ENCODE measurements around the gene SH3D19. TPM values are rescaled to one million over a fixed set of nuclear protein-coding genes. Genes with fewer than 3 reads are reported as not detected.
"Not testable (repeated sequence)": the region's sequence is repeated elsewhere in the genome, so short reads cannot be mapped to it uniquely, and the experiment has no call there.

Gene SH3D19
- polyA plus RNA-seq, 1 donor, result 68.5 TPM

DNA sequence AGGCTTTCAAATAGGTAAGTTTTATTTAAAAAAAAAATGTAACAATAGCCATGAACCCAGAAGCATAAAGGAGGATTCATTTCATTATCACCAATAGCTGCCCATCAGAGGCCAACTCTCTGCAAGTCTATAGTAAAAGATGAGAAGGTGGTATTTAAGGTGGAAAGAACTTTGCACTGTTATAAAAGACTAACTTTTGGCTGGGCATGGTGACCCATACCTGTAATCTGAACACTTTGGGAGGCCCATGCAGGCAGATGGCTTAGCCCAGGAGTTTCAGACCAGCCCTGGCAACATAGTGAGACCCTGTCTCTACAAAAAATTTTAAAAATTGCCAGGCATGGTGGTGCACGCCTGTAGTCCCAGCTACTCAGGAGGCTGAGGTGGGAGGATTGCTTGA lies 182.6 kb downstream of the SH3D19 start:
- peaks cover 66% of the 10 kb centered on the region for H3K36me3 ChIP-seq (ENCODE audit: control insufficient read depth, insufficient read depth, low read length)
- no CpG with 5 or more reads among the region's 1 CpG for WGBS (ENCODE audit: insufficient coverage, low lambda C conversion rate)
- H3K27ac ChIP-seq (ENCODE audit: low read length), result no peak overlapping the region

GRCh38 chr4:151139814-151140213 lies 185.6 kb downstream of the SH3D19 start:
- no CpG with 5 or more reads among the region's 1 CpG for WGBS (ENCODE audit: insufficient coverage, low lambda C conversion rate)
- no peaks in the 10 kb centered on the region for H3K27me3 ChIP-seq (ENCODE audit: control insufficient read depth, insufficient read depth, low read length)
- DNase-seq, result no peak
- no peaks in the 10 kb centered on the region for H3K4me1 ChIP-seq (ENCODE audit: control insufficient read depth, insufficient read depth, low read length)
- no peaks in the 10 kb centered on the region for H3K9me3 ChIP-seq (ENCODE audit: control insufficient read depth, low read depth, low read length)
- H3K36me3 ChIP-seq (ENCODE audit: control insufficient read depth, insufficient read depth, low read length), result peaks cover 59% of the 10 kb centered on the region
- no peak overlapping the region for H3K27ac ChIP-seq (ENCODE audit: low read length)
- H3K4me3 ChIP-seq (ENCODE audit: low read length), result no peak overlapping the region

More for the DNA sequence above, 182.6 kb downstream of the SH3D19 start:
- no peak for DNase-seq
- H3K4me1 ChIP-seq (ENCODE audit: control insufficient read depth, insufficient read depth, low read length), result no peaks in the 10 kb centered on the region
- no peaks in the 10 kb centered on the region for H3K27me3 ChIP-seq (ENCODE audit: control insufficient read depth, insufficient read depth, low read length)
- H3K9me3 ChIP-seq (ENCODE audit: control insufficient read depth, low read depth, low read length), result no peaks in the 10 kb centered on the region
- no peak overlapping the region for H3K4me3 ChIP-seq (ENCODE audit: low read length)

GRCh38 chr4:151136048-151136447 lies 189.4 kb downstream of the SH3D19 start:
- not testable (repeated sequence) for H3K9me3 ChIP-seq (ENCODE audit: control insufficient read depth, low read depth, low read length); H3K4me3 ChIP-seq (ENCODE audit: low read length); H3K27ac ChIP-seq (ENCODE audit: low read length); H3K27me3 ChIP-seq (ENCODE audit: control insufficient read depth, insufficient read depth, low read length); DNase-seq; H3K4me1 ChIP-seq (ENCODE audit: control insufficient read depth, insufficient read depth, low read length)
- peaks cover 57% of the 10 kb centered on the region for H3K36me3 ChIP-seq (ENCODE audit: control insufficient read depth, insufficient read depth, low read length)
- WGBS (ENCODE audit: insufficient coverage, low lambda C conversion rate), result no CpG with 5 or more reads among the region's 3 CpGs

GRCh38 chr4:151133311-151133710 lies 192.1 kb downstream of the SH3D19 start:
- Histone ChIP-seq H3K27me3 (ENCODE audit: control insufficient read depth, insufficient read depth, low read length) (no peaks in the 10 kb centered on the region), H3K4me3 (ENCODE audit: low read length) (no peak overlapping the region), H3K4me1 (ENCODE audit: control insufficient read depth, insufficient read depth, low read length) (no peaks in the 10 kb centered on the region), H3K9me3 (ENCODE audit: control insufficient read depth, low read depth, low read length) (no peaks in the 10 kb centered on the region), H3K27ac (ENCODE audit: low read length) (no peak overlapping the region), H3K36me3 (ENCODE audit: control insufficient read depth, insufficient read depth, low read length) (peaks cover 61% of the 10 kb centered on the region)
- DNase-seq, result no peak
- WGBS (ENCODE audit: insufficient coverage, low lambda C conversion rate), result no CpG with 5 or more reads among the region's 5 CpGs

DNA sequence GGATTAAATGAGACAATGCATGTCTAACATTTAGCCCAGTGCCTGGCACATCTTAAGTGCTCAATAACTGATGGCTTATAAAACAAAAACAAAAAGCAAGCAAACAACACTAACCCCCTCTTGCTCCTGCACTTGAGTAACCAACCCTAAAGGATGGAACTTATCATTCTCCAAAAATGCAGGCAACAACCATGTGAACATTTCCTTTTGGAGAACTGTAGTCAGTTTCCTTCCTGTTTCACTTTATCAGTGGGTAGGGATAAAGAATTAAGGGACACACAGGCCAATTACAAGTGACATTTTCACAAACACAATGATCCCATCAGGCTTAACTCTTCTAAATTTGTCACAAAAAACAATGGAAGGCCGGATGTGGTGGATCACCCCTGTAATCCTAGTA lies 195.6 kb downstream of the SH3D19 start:
- H3K9me3 ChIP-seq (ENCODE audit: control insufficient read depth, low read depth, low read length), result no peaks in the 10 kb centered on the region
- H3K27me3 ChIP-seq (ENCODE audit: control insufficient read depth, insufficient read depth, low read length), result no peaks in the 10 kb centered on the region
- H3K36me3 ChIP-seq (ENCODE audit: control insufficient read depth, insufficient read depth, low read length), result peaks cover 67% of the 10 kb centered on the region
- no peak overlapping the region for H3K27ac ChIP-seq (ENCODE audit: low read length)
- no peak overlapping the region for H3K4me3 ChIP-seq (ENCODE audit: low read length)
- no peak for DNase-seq
- no CpG with 5 or more reads among the region's 1 CpG for WGBS (ENCODE audit: insufficient coverage, low lambda C conversion rate)
- no peaks in the 10 kb centered on the region for H3K4me1 ChIP-seq (ENCODE audit: control insufficient read depth, insufficient read depth, low read length)

- Histone ChIP-seq H3K27me3 (ENCODE audit: control insufficient read depth, insufficient read depth, low read length) (no peaks in the 10 kb centered on the region), H3K4me3 (ENCODE audit: low read length) (no peak overlapping the region), H3K36me3 (ENCODE audit: control insufficient read depth, insufficient read depth, low read length) (peaks cover 32% of the 10 kb centered on the region), H3K9me3 (ENCODE audit: control insufficient read depth, low read depth, low read length) (no peaks in the 10 kb centered on the region), H3K4me1 (ENCODE audit: control insufficient read depth, insufficient read depth, low read length) (no peaks in the 10 kb centered on the region), H3K27ac (ENCODE audit: low read length) (no peak overlapping the region)
- whole genome bisulfite sequencing (ENCODE audit: insufficient coverage, low lambda C conversion rate), result 0% methylated on average over 2 of the region's 14 CpGs
- peak; percentile 60 to 76 for DNase-seq
Measured at GRCh38 chr4:151117371-151117962, 207.9 kb downstream of the SH3D19 start.

DNA sequence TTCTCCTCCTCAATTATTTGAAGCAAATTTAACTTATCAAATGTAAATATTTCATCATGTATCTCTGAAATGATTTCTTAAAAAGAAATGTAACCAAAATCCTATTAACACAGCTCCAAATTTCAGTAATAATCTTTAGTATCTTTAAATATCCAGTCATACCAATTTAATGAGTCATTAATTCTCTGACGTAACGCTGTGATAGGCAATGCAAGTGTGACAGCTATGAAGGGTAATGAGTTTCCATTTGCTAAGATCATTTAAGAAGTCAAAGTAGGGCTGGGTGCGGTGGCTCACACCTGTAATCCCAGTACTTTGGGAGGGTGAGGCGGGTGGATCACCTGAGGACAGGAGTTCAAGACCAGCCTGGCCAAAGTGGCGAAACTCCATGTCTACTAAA lies 210.4 kb downstream of the SH3D19 start:
- Histone ChIP-seq H3K27ac (ENCODE audit: low read length) (no peak overlapping the region), H3K9me3 (ENCODE audit: control insufficient read depth, low read depth, low read length) (no peaks in the 10 kb centered on the region), H3K4me1 (ENCODE audit: control insufficient read depth, insufficient read depth, low read length) (no peaks in the 10 kb centered on the region), H3K36me3 (ENCODE audit: control insufficient read depth, insufficient read depth, low read length) (peaks cover 29% of the 10 kb centered on the region), H3K27me3 (ENCODE audit: control insufficient read depth, insufficient read depth, low read length) (no peaks in the 10 kb centered on the region), H3K4me3 (ENCODE audit: low read length) (no peak overlapping the region)
- WGBS (ENCODE audit: insufficient coverage, low lambda C conversion rate), result 100% methylated on average over 2 of the region's 5 CpGs
- no peak for DNase-seq

GRCh38 chr4:151114338-151114737 lies 211.1 kb downstream of the SH3D19 start:
- no peak overlapping the region for H3K27ac ChIP-seq (ENCODE audit: low read length)
- no peaks in the 10 kb centered on the region for H3K27me3 ChIP-seq (ENCODE audit: control insufficient read depth, insufficient read depth, low read length)
- whole genome bisulfite sequencing (ENCODE audit: insufficient coverage, low lambda C conversion rate), result 80% methylated on average over 1 of the region's 3 CpGs

DNA sequence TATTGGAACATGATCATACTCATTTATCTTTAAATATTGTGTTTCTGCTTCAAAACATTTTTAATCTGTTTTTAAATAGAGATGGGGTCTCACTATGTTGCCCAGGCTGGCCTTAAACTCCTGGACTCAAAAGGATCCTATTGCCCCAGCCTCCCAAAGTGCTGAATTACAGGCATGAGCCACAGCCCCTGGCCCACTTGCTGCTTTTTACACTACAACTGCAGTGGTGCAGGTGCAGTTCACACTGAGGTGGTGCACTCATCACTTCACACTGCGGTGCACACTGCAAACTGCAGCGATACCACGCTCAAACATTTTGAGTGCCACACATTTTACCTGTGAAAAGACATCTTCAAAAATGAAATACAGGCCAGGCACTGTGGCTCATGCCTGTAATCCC lies 215.2 kb downstream of the SH3D19 start:
- WGBS (ENCODE audit: insufficient coverage, low lambda C conversion rate), result no CpG with 5 or more reads among the region's 3 CpGs
- DNase-seq, result no peak
- H3K27ac ChIP-seq (ENCODE audit: low read length), result no peak overlapping the region
- H3K27me3 ChIP-seq (ENCODE audit: control insufficient read depth, insufficient read depth, low read length), result no peaks in the 10 kb centered on the region
- H3K36me3 ChIP-seq (ENCODE audit: control insufficient read depth, insufficient read depth, low read length), result peaks cover 48% of the 10 kb centered on the region
- no peaks in the 10 kb centered on the region for H3K4me1 ChIP-seq (ENCODE audit: control insufficient read depth, insufficient read depth, low read length)
- no peaks in the 10 kb centered on the region for H3K9me3 ChIP-seq (ENCODE audit: control insufficient read depth, low read depth, low read length)
- H3K4me3 ChIP-seq (ENCODE audit: low read length), result no peak overlapping the region

More at GRCh38 chr4:151114338-151114737, 211.1 kb downstream of the SH3D19 start:
- H3K36me3 ChIP-seq (ENCODE audit: control insufficient read depth, insufficient read depth, low read length), result peaks cover 26% of the 10 kb centered on the region
- no peaks in the 10 kb centered on the region for H3K9me3 ChIP-seq (ENCODE audit: control insufficient read depth, low read depth, low read length)
- H3K4me1 ChIP-seq (ENCODE audit: control insufficient read depth, insufficient read depth, low read length), result no peaks in the 10 kb centered on the region
- DNase-seq, result no peak
- no peak overlapping the region for H3K4me3 ChIP-seq (ENCODE audit: low read length)

GRCh38 chr4:151107063-151107462 lies 218.3 kb downstream of the SH3D19 start:
- Histone ChIP-seq H3K36me3 (ENCODE audit: control insufficient read depth, insufficient read depth, low read length) (peaks cover 61% of the 10 kb centered on the region), H3K27me3 (ENCODE audit: control insufficient read depth, insufficient read depth, low read length) (no peaks in the 10 kb centered on the region), H3K27ac (ENCODE audit: low read length) (no peak overlapping the region), H3K9me3 (ENCODE audit: control insufficient read depth, low read depth, low read length) (no peaks in the 10 kb centered on the region), H3K4me3 (ENCODE audit: low read length) (no peak overlapping the region), H3K4me1 (ENCODE audit: control insufficient read depth, insufficient read depth, low read length) (no peaks in the 10 kb centered on the region)
- no peak for DNase-seq
- 100% methylated on average over 1 of the region's 3 CpGs for WGBS (ENCODE audit: insufficient coverage, low lambda C conversion rate)

DNA sequence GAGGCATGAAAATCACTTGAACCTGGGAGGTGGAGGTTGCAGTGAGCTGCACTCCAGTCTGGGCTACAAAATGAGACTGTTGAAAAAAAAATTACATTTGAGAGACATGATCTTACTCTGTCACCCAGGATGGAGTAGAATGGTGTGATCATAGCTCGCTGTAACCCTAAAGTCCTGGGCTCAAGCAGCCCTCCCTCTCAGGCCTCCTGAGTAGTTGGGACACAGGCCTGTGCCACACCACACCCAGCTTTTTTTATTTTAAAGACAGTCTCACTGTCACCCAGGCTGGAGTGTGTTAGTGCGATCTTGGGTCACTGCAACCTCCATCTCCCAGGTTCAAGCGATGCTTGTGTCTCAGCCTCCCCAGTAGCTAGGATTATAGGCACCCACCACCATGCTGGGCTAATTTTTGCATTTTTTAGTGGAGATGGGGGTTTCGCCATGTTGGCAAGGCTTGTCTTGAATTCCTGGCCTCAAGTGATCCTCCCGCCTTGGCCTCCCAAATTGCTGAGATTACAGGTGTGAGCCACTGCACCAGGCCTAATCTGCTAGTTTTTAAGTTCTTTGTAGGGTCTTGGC lies 219.9 kb downstream of the SH3D19 start:
- no peak overlapping the region for H3K4me3 ChIP-seq (ENCODE audit: low read length)
- no peak overlapping the region for H3K27ac ChIP-seq (ENCODE audit: low read length)
- DNase-seq, result no peak
- peaks cover 65% of the 10 kb centered on the region for H3K36me3 ChIP-seq (ENCODE audit: control insufficient read depth, insufficient read depth, low read length)
- H3K4me1 ChIP-seq (ENCODE audit: control insufficient read depth, insufficient read depth, low read length), result peaks cover 2% of the 10 kb centered on the region
- no peaks in the 10 kb centered on the region for H3K27me3 ChIP-seq (ENCODE audit: control insufficient read depth, insufficient read depth, low read length)
- no CpG with 5 or more reads among the region's 5 CpGs for WGBS (ENCODE audit: insufficient coverage, low lambda C conversion rate)
- no peaks in the 10 kb centered on the region for H3K9me3 ChIP-seq (ENCODE audit: control insufficient read depth, low read depth, low read length)

All from large intestine (tissue), 3 donors.